Measurements from ENCODE around the gene KMT5B. TPM values are rescaled to one million over a fixed set of nuclear protein-coding genes. Genes with fewer than 3 reads are reported as not detected.

KMT5B gene
- total RNA-seq, 1 donor = 20.1 TPM

GRCh38 chr11:68121067-68121899 is 91.8 kb downstream of the KMT5B start, which contains the start of gene CHKA:
TSS of gene CHKA (minus strand) at chr11:68121388. CDS start at chr11:68121177, 211 bp downstream.
- peak within 1 kb of the TSS; percentile 69 for H3K4me3 ChIP-seq (ENCODE audit: low read depth, low read length)
- DNase-seq (ENCODE audit: low read depth) = peak; percentile 76
- TF ChIP-seq, protein P1, sequence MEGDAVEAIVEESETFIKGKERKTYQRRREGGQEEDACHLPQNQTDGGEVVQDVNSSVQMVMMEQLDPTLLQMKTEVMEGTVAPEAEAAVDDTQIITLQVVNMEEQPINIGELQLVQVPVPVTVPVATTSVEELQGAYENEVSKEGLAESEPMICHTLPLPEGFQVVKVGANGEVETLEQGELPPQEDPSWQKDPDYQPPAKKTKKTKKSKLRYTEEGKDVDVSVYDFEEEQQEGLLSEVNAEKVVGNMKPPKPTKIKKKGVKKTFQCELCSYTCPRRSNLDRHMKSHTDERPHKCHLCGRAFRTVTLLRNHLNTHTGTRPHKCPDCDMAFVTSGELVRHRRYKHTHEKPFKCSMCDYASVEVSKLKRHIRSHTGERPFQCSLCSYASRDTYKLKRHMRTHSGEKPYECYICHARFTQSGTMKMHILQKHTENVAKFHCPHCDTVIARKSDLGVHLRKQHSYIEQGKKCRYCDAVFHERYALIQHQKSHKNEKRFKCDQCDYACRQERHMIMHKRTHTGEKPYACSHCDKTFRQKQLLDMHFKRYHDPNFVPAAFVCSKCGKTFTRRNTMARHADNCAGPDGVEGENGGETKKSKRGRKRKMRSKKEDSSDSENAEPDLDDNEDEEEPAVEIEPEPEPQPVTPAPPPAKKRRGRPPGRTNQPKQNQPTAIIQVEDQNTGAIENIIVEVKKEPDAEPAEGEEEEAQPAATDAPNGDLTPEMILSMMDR (IDR thresholded peaks at IDR 0.05; ENCODE audit: insufficient read depth, low read length) = no peak

DNA sequence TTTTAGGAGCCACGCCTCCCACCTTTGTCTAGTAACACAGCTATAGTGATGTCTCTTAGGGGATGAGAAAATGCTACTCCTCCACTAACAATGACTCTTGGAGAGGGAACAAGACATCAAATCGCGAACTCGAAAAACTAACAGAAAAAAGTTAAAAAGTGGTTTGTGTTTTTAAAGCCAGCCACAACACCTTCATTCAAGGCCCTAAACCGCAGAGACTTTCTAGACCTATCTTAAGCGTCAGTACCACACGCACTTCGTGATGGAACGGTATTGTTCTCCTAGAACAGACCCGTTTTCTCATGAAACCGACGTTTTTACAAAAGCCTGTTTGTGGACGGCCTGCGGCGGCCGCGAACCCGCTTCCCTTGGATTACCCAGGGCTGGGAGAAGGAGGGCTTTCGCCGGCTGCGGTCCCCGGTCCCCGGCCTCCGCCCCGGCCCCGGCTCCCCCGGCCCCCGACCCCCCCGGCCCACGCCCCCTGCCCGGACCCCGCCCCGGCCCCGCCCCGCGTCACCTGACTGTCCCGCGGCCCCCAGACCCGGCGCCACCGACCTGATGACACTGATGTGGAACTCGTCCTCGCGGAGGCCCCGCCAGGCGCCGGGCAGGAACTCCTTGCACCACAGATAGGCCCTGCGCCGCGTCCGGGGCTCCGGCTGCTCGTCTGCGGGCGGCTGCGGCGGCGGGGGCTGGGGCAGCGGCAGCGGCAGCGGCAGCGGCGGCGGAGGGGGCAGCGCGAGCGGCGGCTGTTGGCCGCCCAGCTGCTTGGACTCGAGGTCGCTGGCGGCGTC is 92.6 kb downstream of the KMT5B start:
- peak overlapping the region; percentile 69 for H3K4me3 ChIP-seq (ENCODE audit: low read depth, low read length)
- TF ChIP-seq, protein P1 (IDR thresholded peaks at IDR 0.05; ENCODE audit: insufficient read depth, low read length) = no peak
- peak; percentile 47 for DNase-seq (ENCODE audit: low read depth)

DNA sequence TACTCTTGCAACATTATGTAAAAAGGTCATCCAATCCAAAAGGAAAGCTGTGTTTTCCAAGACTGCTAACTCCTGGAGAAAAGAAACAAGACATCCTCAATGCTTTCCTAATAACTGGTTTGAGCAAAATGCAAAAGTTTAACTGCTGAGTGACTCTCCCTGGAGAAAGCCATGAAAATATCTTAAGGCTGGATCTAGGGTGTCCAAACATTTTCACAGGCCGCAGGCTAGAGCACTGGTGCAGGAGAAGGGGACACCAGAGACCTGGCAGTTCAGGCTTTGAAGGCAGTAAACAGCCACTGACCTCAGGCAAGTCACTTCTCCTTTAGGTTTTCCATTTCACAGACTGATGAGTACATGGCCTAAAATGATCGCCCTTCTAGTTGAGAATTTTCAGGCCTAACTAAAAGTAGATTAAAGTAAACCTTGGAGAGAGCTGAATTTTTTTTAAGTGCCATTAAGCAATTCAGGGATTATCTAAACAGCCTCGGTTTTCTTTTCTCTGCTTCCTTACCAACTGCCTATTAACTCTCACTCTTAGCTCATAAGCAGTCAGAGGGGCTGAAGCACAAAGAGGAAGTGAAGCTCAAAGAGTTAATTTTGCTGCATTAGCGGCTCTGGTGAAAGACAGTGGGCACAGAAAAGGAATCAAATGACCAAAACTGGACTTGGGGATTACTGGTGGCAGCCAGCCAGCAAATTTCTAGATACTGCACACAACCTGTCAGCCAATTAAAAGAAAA is 94.2 kb downstream of the KMT5B start:
- H3K4me3 ChIP-seq (ENCODE audit: low read depth, low read length) = no peak overlapping the region
- TF ChIP-seq, protein P1 (IDR thresholded peaks at IDR 0.05; ENCODE audit: insufficient read depth, low read length) = no peak
- DNase-seq (ENCODE audit: low read depth) = no peak

DNA sequence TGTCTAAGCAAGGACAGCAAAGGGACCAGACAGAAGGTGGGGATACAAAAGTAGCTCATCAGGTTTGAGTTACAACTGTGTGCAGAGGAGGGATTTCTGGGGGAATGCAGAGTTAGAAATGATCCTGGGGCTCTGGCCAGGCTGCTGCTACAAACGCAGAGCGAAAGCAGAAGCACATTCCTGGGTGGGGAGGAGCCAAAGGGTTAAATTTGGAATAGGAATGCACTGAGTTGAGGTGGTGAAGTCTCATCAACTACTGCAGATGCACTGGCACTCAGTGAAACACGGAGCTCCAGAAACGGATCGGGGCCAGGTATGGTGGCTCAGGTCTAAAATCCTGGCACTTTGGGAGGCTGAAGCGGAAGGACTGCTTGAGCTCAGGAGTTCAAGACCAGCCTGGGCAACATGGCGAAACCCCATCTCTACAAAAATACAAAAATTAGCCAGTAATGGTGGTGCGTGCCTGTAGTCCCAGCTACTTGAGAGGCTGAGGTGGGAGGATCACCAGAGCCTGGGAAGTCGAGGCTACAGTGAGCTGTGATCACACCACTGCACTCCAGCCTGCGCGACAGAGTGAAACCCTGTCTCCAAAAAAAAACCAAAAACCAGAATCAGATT is 95.1 kb downstream of the KMT5B start:
- TF ChIP-seq, protein P1 (IDR thresholded peaks at IDR 0.05; ENCODE audit: insufficient read depth, low read length) = no peak
- DNase-seq (ENCODE audit: low read depth) = no peak
- H3K4me3 ChIP-seq (ENCODE audit: low read depth, low read length) = no peak overlapping the region

- no peak for DNase-seq (ENCODE audit: low read depth)
- H3K4me3 ChIP-seq (ENCODE audit: low read depth, low read length) = no peak overlapping the region
- TF ChIP-seq, protein P1 (IDR thresholded peaks at IDR 0.05; ENCODE audit: insufficient read depth, low read length) = no peak
Measured at GRCh38 chr11:68116974-68117373, 96.1 kb downstream of the KMT5B start.

- no peak for DNase-seq (ENCODE audit: low read depth)
- TF ChIP-seq, protein P1 (IDR thresholded peaks at IDR 0.05; ENCODE audit: insufficient read depth, low read length) = no peak
- no peak overlapping the region for H3K4me3 ChIP-seq (ENCODE audit: low read depth, low read length)
Measured at GRCh38 chr11:68116126-68116525, 97.0 kb downstream of the KMT5B start.

All from fibroblast of the aortic adventitia (primary cell).